ENCODE results near the gene SMAP1. TPM values are rescaled to one million over a fixed set of nuclear protein-coding genes. Genes with fewer than 3 reads are reported as not detected.

SMAP1 gene
- total and polyA plus RNA-seq, 10 donors = 12.0 to 28.2 (median 19.8) TPM

DNA sequence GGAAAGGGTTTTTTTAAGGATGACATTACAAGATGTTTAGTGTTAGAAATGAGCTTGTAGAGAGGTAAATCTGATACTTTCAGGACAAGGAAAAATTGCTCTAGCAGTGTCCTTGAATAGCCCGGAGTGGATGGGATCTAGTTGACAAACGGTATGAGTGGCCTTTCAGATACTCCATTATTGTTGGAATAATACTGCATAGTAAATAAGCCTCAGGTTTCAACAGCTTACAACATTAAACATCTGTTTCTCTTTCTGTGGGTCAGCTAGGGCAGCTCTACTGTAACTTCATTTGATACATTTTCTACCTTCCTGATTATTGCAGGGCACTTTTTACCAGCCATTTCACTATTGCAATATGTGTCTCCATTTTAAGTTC is 171.2 kb downstream of the SMAP1 start:
- H3K27ac ChIP-seq = no peak overlapping the region
- H3K4me1 ChIP-seq = no peaks in the 10 kb centered on the region
- 80 to 91% (median 90%) methylated on average over 2 of the region's 2 CpGs for WGBS, 5 donors
- intact Hi-C loops (cut with DNase I; ENCODE audit: low total_unique reads) = no loop called here
- H3K27me3 ChIP-seq (replicated peaks in 1 of 7) = no peaks in the 10 kb centered on the region
- H3K36me3 ChIP-seq = peaks cover 0 to 21% (median 0%) of the 10 kb centered on the region in 6 donors
- no peaks in the 10 kb centered on the region for H3K9me3 ChIP-seq
- H3K4me3 ChIP-seq = no peak overlapping the region
- TF ChIP-seq POLR2A (IDR thresholded peaks at IDR 0.05) (no peak), CTCF (IDR thresholded peaks at IDR 0.05 in 8 of 11, conservative IDR thresholded peaks at IDR 0.05 in 3 of 11) (no peak), POLR2AphosphoS5 (IDR thresholded peaks at IDR 0.05) (no peak)
- DNase-seq = no peak

GRCh38 chr6:70839286-70840266 is 171.9 kb downstream of the SMAP1 start:
- no peaks in the 10 kb centered on the region for H3K9me3 ChIP-seq
- H3K27ac ChIP-seq = no peak overlapping the region
- no peaks in the 10 kb centered on the region for H3K4me1 ChIP-seq
- peaks cover 0 to 21% (median 0%) of the 10 kb centered on the region in 6 donors for H3K36me3 ChIP-seq
- no peak overlapping the region for H3K4me3 ChIP-seq
- intact Hi-C loops (cut with DNase I; ENCODE audit: low total_unique reads) = no loop called here
- TF ChIP-seq POLR2AphosphoS5 (IDR thresholded peaks at IDR 0.05) (no peak), CTCF (IDR thresholded peaks at IDR 0.05 in 8 of 11, conservative IDR thresholded peaks at IDR 0.05 in 3 of 11) (no peak), POLR2A (IDR thresholded peaks at IDR 0.05) (no peak)
- no peaks in the 10 kb centered on the region for H3K27me3 ChIP-seq (replicated peaks in 1 of 7)
- WGBS, 5 donors = 87 to 93% (median 89%) methylated on average over 7 of the region's 7 CpGs
- no peak for DNase-seq

DNA sequence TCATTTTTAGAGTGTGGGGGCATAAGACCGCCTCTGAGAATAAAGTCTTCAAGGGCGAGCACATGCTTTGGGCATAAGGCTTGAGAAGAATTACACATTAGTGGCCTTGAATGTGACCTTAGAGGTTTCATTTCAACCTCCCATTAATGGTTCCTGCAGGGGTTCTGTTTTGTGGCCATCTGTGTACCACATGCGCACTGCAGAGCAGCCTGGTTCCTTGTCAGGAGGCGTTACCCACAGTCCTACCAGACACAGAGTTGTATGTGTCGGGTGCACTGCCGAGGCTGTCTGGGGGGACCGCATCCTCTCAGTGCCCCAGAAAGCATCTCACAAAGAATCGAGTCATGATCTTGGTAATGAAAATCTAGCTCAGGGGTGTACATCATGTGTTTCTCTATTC is 173.4 kb downstream of the SMAP1 start:
- no peaks in the 10 kb centered on the region for H3K4me1 ChIP-seq
- no peak overlapping the region for H3K4me3 ChIP-seq
- H3K27me3 ChIP-seq (replicated peaks in 1 of 7) = no peaks in the 10 kb centered on the region
- H3K36me3 ChIP-seq = peaks cover 0 to 21% (median 0%) of the 10 kb centered on the region in 6 donors
- no peak for TF ChIP-seq POLR2A (IDR thresholded peaks at IDR 0.05)
- no peak for TF ChIP-seq POLR2AphosphoS5 (IDR thresholded peaks at IDR 0.05)
- TF ChIP-seq CTCF (IDR thresholded peaks at IDR 0.05 in 8 of 11, conservative IDR thresholded peaks at IDR 0.05 in 3 of 11) = no peak
- H3K27ac ChIP-seq = no peak overlapping the region
- intact Hi-C loops (cut with DNase I; ENCODE audit: low total_unique reads) = no loop called here
- no peak for DNase-seq
- 90 to 96% (median 95%) methylated on average over 8 of the region's 8 CpGs for WGBS, 5 donors
- H3K9me3 ChIP-seq = no peaks in the 10 kb centered on the region

DNA sequence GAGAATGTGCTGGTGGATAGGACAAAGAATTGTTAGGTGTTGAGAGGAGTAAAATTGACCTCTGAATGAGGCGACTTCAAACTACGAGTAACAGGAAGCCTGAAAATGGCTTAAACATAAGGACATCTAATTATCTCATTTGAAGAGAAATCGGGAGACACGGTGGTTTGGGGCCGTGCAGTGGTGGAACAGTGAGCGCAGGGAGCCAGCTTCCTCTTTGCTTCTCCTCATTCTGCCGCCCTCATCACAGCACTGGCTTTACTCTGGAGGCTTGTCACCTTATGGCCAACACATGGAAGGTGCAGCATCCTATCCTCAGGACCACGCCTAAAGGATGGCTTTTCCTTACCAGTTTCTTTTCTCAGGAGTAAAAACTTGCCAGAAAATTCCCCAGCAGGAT is 174.9 kb downstream of the SMAP1 start:
- no peaks in the 10 kb centered on the region for H3K4me1 ChIP-seq
- DNase-seq = no peak
- intact Hi-C loops (cut with DNase I; ENCODE audit: low total_unique reads) = no loop called here
- TF ChIP-seq POLR2A (IDR thresholded peaks at IDR 0.05) = no peak
- no peak overlapping the region for H3K27ac ChIP-seq
- H3K36me3 ChIP-seq = peaks cover 0 to 16% (median 0%) of the 10 kb centered on the region in 6 donors
- no peaks in the 10 kb centered on the region for H3K27me3 ChIP-seq (replicated peaks in 1 of 7)
- H3K4me3 ChIP-seq = no peak overlapping the region
- 93 to 98% (median 94%) methylated on average over 8 of the region's 8 CpGs for WGBS, 5 donors
- H3K9me3 ChIP-seq = no peaks in the 10 kb centered on the region

Data from spleen (tissue), 11 donors.